Rectal smooth muscle tissue (tissue), 1 donor: ENCODE results near the gene GCN1.

Experiments used
- H3K27ac ChIP-seq: one replicate; pipeline ENCODE4 v1.7.0; 2013; ENCODE audit warnings: low read depth, low read length, inconsistent platforms
- H3K27me3 ChIP-seq: one replicate; pipeline ENCODE4 v1.7.0; 2013; ENCODE audit warnings: low read length; ENCODE audit not compliant: control insufficient read depth, insufficient read depth
- H3K36me3 ChIP-seq: one replicate; pipeline ENCODE4 v1.7.0; 2013; ENCODE audit warnings: low read length; ENCODE audit not compliant: control insufficient read depth, insufficient read depth
- H3K4me1 ChIP-seq: one replicate; pipeline ENCODE4 v1.7.0; 2013; ENCODE audit warnings: low read length; ENCODE audit not compliant: control insufficient read depth, insufficient read depth
- H3K4me3 ChIP-seq: one replicate; pipeline ENCODE4 v1.7.0; 2013; ENCODE audit warnings: low read length
- H3K9ac ChIP-seq: one replicate; pipeline ENCODE4 v1.7.0; 2013; ENCODE audit warnings: low read length

GCN1 gene

GRCh38 chr12:120085920-120086645 lies 108.4 kb downstream of the GCN1 start:
- H3K36me3 ChIP-seq: no peaks in the 10 kb centered on the region
- no peaks in the 10 kb centered on the region for H3K27me3 ChIP-seq
- no peaks in the 10 kb centered on the region for H3K4me1 ChIP-seq
- peak overlapping the region; percentile 59 for H3K4me3 ChIP-seq
- H3K9ac ChIP-seq: no peak overlapping the region
- H3K27ac ChIP-seq: no peak overlapping the region

- H3K4me1 ChIP-seq: no peaks in the 10 kb centered on the region
- H3K9ac ChIP-seq: no peak overlapping the region
- no peak overlapping the region for H3K4me3 ChIP-seq
- no peak overlapping the region for H3K27ac ChIP-seq
- no peaks in the 10 kb centered on the region for H3K27me3 ChIP-seq
- H3K36me3 ChIP-seq: no peaks in the 10 kb centered on the region
Observed at GRCh38 chr12:120081641-120082040, 112.9 kb downstream of the GCN1 start.

GRCh38 chr12:120079411-120080400 lies 114.8 kb downstream of the GCN1 start:
- H3K4me3 ChIP-seq: no peak overlapping the region
- no peaks in the 10 kb centered on the region for H3K4me1 ChIP-seq
- H3K9ac ChIP-seq: no peak overlapping the region
- H3K36me3 ChIP-seq: no peaks in the 10 kb centered on the region
- no peak overlapping the region for H3K27ac ChIP-seq
- H3K27me3 ChIP-seq: no peaks in the 10 kb centered on the region

- no peak overlapping the region for H3K27ac ChIP-seq
- no peak overlapping the region for H3K4me3 ChIP-seq
- no peaks in the 10 kb centered on the region for H3K4me1 ChIP-seq
- H3K36me3 ChIP-seq: no peaks in the 10 kb centered on the region
- no peaks in the 10 kb centered on the region for H3K27me3 ChIP-seq
- H3K9ac ChIP-seq: no peak overlapping the region
Observed at GRCh38 chr12:120078868-120079267, 115.6 kb downstream of the GCN1 start.

- Histone ChIP-seq H3K9ac (no peak overlapping the region), H3K27ac (no peak overlapping the region), H3K4me1 (no peaks in the 10 kb centered on the region), H3K4me3 (no peak overlapping the region), H3K27me3 (no peaks in the 10 kb centered on the region), H3K36me3 (no peaks in the 10 kb centered on the region)
Observed at GRCh38 chr12:120077260-120077659, 117.3 kb downstream of the GCN1 start.
